Keratinocyte (primary cell): ENCODE results near the gene ARHGEF16. TPM values are rescaled to one million over a fixed set of nuclear protein-coding genes. Genes with fewer than 3 reads are reported as not detected.

Source experiments
- DNase-seq: peaks from one replicate; pipeline ENCODE4 v3.0.0-alpha.2; 2011; ENCODE audit warnings: low read depth, missing footprints, low spot score
- FAIRE-seq: peaks from 2 replicates; lab custom pipeline; 2011; peaks lifted over from hg19 to GRCh38; lab: Jason Lieb, UNC
- H2AFZ ChIP-seq: 2 replicates; pipeline ENCODE4 v1.6.0; 2012; ENCODE audit warnings: low read length, control low read depth, inconsistent platforms; ENCODE audit not compliant: control insufficient read depth
- H3K27ac ChIP-seq: 2 replicates; pipeline ENCODE4 v1.5.1; 2011; ENCODE audit warnings: low read length; ENCODE audit not compliant: control insufficient read depth, insufficient read depth
- H3K27me3 ChIP-seq: 3 replicates; pipeline ENCODE4 v1.6.0; 2011; ENCODE audit warnings: low read length; ENCODE audit not compliant: control insufficient read depth, insufficient read depth; ENCODE audit errors: extremely low read depth
- H3K36me3 ChIP-seq, 2 experiments: 2 replicates in 1 of 2; 3 replicates in 1 of 2; pipeline ENCODE4 v1.5.1; 2011; ENCODE audit warnings: low read length in 2 of 2, mild to moderate bottlenecking in 1 of 2; ENCODE audit not compliant: control insufficient read depth in 2 of 2, insufficient read depth in 2 of 2; ENCODE audit errors: extremely low read depth in 1 of 2
- H3K4me1 ChIP-seq: 3 replicates; pipeline ENCODE4 v1.5.1; 2011; ENCODE audit warnings: low read length; ENCODE audit not compliant: control insufficient read depth, insufficient read depth; ENCODE audit errors: extremely low read depth
- H3K4me2 ChIP-seq: 3 replicates; pipeline ENCODE4 v1.6.0; 2011; ENCODE audit warnings: low read depth, low read length; ENCODE audit not compliant: control insufficient read depth, insufficient read depth; ENCODE audit errors: extremely low read depth
- H3K4me3 ChIP-seq, 3 experiments: fragments of 200-600 bp in 1 of 3; sonication (generic) in 1 of 3; 2 replicates in 2 of 3; 3 replicates in 1 of 3; pipeline ENCODE4 v1.5.1; 2011 to 2016; ENCODE audit warnings: low read length in 3 of 3, mild to moderate bottlenecking in 3 of 3, control low read depth in 2 of 3, inconsistent platforms in 1 of 3, low read depth in 1 of 3, mixed read lengths in 1 of 3, mixed run types in 1 of 3, moderate library complexity in 1 of 3; ENCODE audit not compliant: control insufficient read depth in 2 of 3, insufficient read depth in 2 of 3; ENCODE audit errors: extremely low read depth in 1 of 3
- H3K79me2 ChIP-seq: 2 replicates; pipeline ENCODE4 v1.6.0; 2012; ENCODE audit warnings: low read length; ENCODE audit not compliant: control insufficient read depth, insufficient read depth
- H3K9ac ChIP-seq: 3 replicates; pipeline ENCODE4 v1.6.0; 2011; ENCODE audit warnings: low read length; ENCODE audit not compliant: control insufficient read depth, insufficient read depth; ENCODE audit errors: extremely low read depth
- H3K9me1 ChIP-seq: 3 replicates; pipeline ENCODE4 v1.6.0; 2011; ENCODE audit warnings: low read length; ENCODE audit not compliant: control insufficient read depth, insufficient read depth; ENCODE audit errors: extremely low read depth
- H3K9me3 ChIP-seq: 2 replicates; pipeline ENCODE4 v1.5.1; 2012; ENCODE audit warnings: low read depth, low read length; ENCODE audit not compliant: control insufficient read depth
- H4K20me1 ChIP-seq: 3 replicates; pipeline ENCODE4 v1.6.0; 2011; ENCODE audit warnings: low read length; ENCODE audit not compliant: control insufficient read depth, insufficient read depth; ENCODE audit errors: extremely low read depth
- CTCF ChIP-seq, 3 experiments: IDR thresholded peaks in 1 of 3; conservative IDR thresholded peaks in 1 of 3; optimal IDR thresholded peaks in 1 of 3; 2 replicates in 2 of 3; 3 replicates in 1 of 3; pipeline versions ENCODE3 to v1.5.1; 2011; ENCODE audit warnings: low read length in 3 of 3, mild to moderate bottlenecking in 3 of 3, moderate library complexity in 2 of 3, control low read depth in 1 of 3, inconsistent platforms in 1 of 3; ENCODE audit not compliant: insufficient read depth in 2 of 3; ENCODE audit errors: extremely low read depth in 1 of 3
- EZH2 ChIP-seq: IDR thresholded peaks from one replicate; pipeline ENCODE4 v1.6.1; 2012; ENCODE audit warnings: inconsistent platforms, mild to moderate bottlenecking, low read length, moderate library complexity
- dilution Hi-C: fragments of 300-500 bp; cut with MboI; formaldehyde crosslinking; loops from one replicate; pipeline ENCODE4 v1.7.0; 2020; ENCODE audit warnings: low sequenced_read_pairs; ENCODE audit not compliant: extremely low pct_ligation_motif_present
- polyA plus RNA-seq, 5 experiments: library from polyadenylated mRNA; depleted of rRNA in 3 of 5; stranded (reverse) in 3 of 5; stranded (forward) in 1 of 5; unstranded in 1 of 5; fragments of >200 nt; gene quantifications; 1 replicate in 1 of 5; 2 replicates in 3 of 5; 3 replicates in 1 of 5; pipeline versions ENCODE4 v1.2.1 to v1.2.3, GENCODE V29; 2011 to 2012; ENCODE audit warnings: missing spikeins in 2 of 5, low read depth in 1 of 5, low replicate concordance in 1 of 5

Gene ARHGEF16
- polyA plus RNA-seq, 1 donor (not counting 4 experiments of a cell fraction or from before 2014, with no cell fraction given) = 6.2 TPM

GRCh38 chr1:3442901-3443300 is 11.6 kb upstream of the ARHGEF16 start:
- Histone ChIP-seq H3K9me1 (no peaks in the 10 kb centered on the region), H3K9ac (no peak overlapping the region), H3K4me3 (no peak overlapping the region), H4K20me1 (no peaks in the 10 kb centered on the region), H3K4me1 (no peaks in the 10 kb centered on the region), H3K79me2 (no peaks in the 10 kb centered on the region), H2AFZ (no peak overlapping the region), H3K9me3 (no peaks in the 10 kb centered on the region), H3K4me2 (no peak overlapping the region), H3K36me3 (no peaks in the 10 kb centered on the region), H3K27me3 (no peaks in the 10 kb centered on the region), H3K27ac (no peak overlapping the region)
- DNase-seq (no peak), FAIRE-seq (no peak)
- no peak for TF ChIP-seq CTCF (optimal IDR thresholded peaks at IDR 0.05 in 1 of 3, IDR thresholded peaks at IDR 0.05 in 1 of 3, conservative IDR thresholded peaks at IDR 0.05 in 1 of 3; ENCODE audit: extremely low read depth in 1 of 3, insufficient read depth in 2 of 3, low read length in 3 of 3)
- TF ChIP-seq EZH2 = no peak
- dilution Hi-C loops = no loop called here

GRCh38 chr1:3443807-3444206 is 10.7 kb upstream of the ARHGEF16 start:
- Histone ChIP-seq H2AFZ (no peak overlapping the region), H3K4me1 (no peaks in the 10 kb centered on the region), H3K9me3 (no peaks in the 10 kb centered on the region), H3K36me3 (no peaks in the 10 kb centered on the region), H3K9me1 (no peaks in the 10 kb centered on the region), H3K4me3 (no peak overlapping the region), H4K20me1 (no peaks in the 10 kb centered on the region), H3K4me2 (no peak overlapping the region), H3K79me2 (no peaks in the 10 kb centered on the region), H3K27me3 (no peaks in the 10 kb centered on the region), H3K27ac (no peak overlapping the region), H3K9ac (no peak overlapping the region)
- TF ChIP-seq EZH2 (no peak), CTCF (optimal IDR thresholded peaks at IDR 0.05 in 1 of 3, IDR thresholded peaks at IDR 0.05 in 1 of 3, conservative IDR thresholded peaks at IDR 0.05 in 1 of 3; ENCODE audit: extremely low read depth in 1 of 3, insufficient read depth in 2 of 3, low read length in 3 of 3) (no peak)
- DNase-seq = no peak
- FAIRE-seq = no peak
- dilution Hi-C loops = no loop called here
